ENCODE measurements around the gene SETDB2.

DNA sequence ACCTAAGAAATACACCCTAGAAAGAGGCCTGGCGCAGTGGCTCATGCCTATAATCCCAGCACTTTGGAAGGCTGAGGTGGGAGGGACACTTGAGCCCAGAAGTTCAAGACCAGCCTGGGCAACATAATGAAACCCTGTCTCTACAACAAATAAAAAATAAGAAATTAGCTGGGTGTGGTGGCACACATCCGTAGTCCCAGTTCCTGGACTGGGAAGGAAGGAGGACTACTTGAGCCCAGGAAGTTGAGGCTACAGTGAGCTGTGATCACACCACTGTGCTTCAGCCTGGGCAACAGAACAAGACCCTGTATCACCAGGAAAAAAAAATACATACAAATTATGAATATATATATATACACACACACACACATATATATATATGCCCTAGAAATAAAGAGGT, 94.3 kb downstream of the SETDB2 start:
- TF ChIP-seq POLR2A (IDR thresholded peaks at IDR 0.05; ENCODE audit: low read depth, low read length) (no peak), TAF1 (IDR thresholded peaks at IDR 0.05; ENCODE audit: low read depth, low read length) (no peak), POLR2AphosphoS5 (IDR thresholded peaks at IDR 0.05; ENCODE audit: low read depth, low read length) (no peak), POU2F2 (IDR thresholded peaks at IDR 0.05; ENCODE audit: low read depth, low read length) (no peak), PAX5 (IDR thresholded peaks at IDR 0.05; ENCODE audit: insufficient read depth, low read length, severe bottlenecking) (no peak)

Data from GM12891 (cell line).